ENCODE results near the gene ZNF691. TPM values are rescaled to one million over a fixed set of nuclear protein-coding genes. Genes with fewer than 3 reads are reported as not detected.
A peak's percentile ranks its signal among the peaks of the same experiment; 100 is the strongest.

The ZNF691 gene
- total RNA-seq, 2 donors from 2014 or later = 7.5 to 8.8 TPM

- no peak for ATAC-seq
- intact Hi-C loops (cut with DNase I) = no loop called here
- no peak for DNase-seq
Measured at GRCh38 chr1:42825036-42825851, 21.2 kb upstream of the ZNF691 start.

GRCh38 chr1:42830631-42831030 lies 15.8 kb upstream of the ZNF691 start:
- ATAC-seq = no peak
- DNase-seq = no peak
- intact Hi-C loops (cut with DNase I) = no loop called here

- no peak for ATAC-seq
- intact Hi-C loops (cut with DNase I) = no loop called here
Measured at GRCh38 chr1:42831273-42831672, 15.1 kb upstream of the ZNF691 start.

GRCh38 chr1:42832641-42833240 lies 13.7 kb upstream of the ZNF691 start:
- intact Hi-C loops (cut with DNase I) = no loop called here
- no peak for ATAC-seq
- DNase-seq = no peak

More at GRCh38 chr1:42831273-42831672, 15.1 kb upstream of the ZNF691 start:
- DNase-seq = no peak

DNA sequence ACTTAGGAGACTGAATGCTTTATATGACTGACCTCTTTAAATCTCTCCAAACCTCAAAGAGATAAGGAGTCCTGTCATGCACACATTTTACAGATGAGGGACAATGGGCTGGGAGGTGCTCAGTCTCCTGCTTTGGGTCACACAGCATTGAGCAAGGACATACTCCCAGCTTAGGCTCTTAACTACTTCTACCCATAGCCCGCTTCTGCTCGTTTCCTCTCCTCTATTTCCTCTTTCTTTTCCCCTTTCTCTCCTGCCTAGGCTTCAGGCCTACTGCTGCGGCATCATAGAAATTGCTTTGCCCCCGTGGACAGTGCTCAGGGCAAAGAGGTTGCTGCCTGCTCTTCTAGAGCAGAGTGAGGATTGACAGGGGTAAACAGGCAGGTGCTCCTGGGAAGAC lies 12.4 kb upstream of the ZNF691 start:
- no peak for ATAC-seq
- intact Hi-C loops (cut with DNase I) = no loop called here

GRCh38 chr1:42834803-42835202 lies 11.6 kb upstream of the ZNF691 start:
- ATAC-seq = no peak
- intact Hi-C loops (cut with DNase I) = no loop called here

More for the DNA sequence above, 12.4 kb upstream of the ZNF691 start:
- no peak for DNase-seq

GRCh38 chr1:42835422-42835821 lies 11.0 kb upstream of the ZNF691 start:
- intact Hi-C loops (cut with DNase I) = no loop called here
- no peak for DNase-seq

More at GRCh38 chr1:42834803-42835202, 11.6 kb upstream of the ZNF691 start:
- no peak for DNase-seq

GRCh38 chr1:42837709-42838108 lies 8.7 kb upstream of the ZNF691 start:
- DNase-seq (no peak), ATAC-seq (peak in 1 of 2 donors; percentile 45)
- intact Hi-C loops (cut with DNase I) = no loop called here

More at GRCh38 chr1:42835422-42835821, 11.0 kb upstream of the ZNF691 start:
- no peak for ATAC-seq

- DNase-seq (no peak), ATAC-seq (peak; percentile 30 to 46)
- intact Hi-C loops (cut with DNase I) = no loop called here
Measured at GRCh38 chr1:42838482-42839190, 7.8 kb upstream of the ZNF691 start.

- intact Hi-C loops (cut with DNase I) = no loop called here
- DNase-seq = no peak
- no peak for ATAC-seq
Measured at GRCh38 chr1:42841010-42841409, 5.4 kb upstream of the ZNF691 start.

DNA sequence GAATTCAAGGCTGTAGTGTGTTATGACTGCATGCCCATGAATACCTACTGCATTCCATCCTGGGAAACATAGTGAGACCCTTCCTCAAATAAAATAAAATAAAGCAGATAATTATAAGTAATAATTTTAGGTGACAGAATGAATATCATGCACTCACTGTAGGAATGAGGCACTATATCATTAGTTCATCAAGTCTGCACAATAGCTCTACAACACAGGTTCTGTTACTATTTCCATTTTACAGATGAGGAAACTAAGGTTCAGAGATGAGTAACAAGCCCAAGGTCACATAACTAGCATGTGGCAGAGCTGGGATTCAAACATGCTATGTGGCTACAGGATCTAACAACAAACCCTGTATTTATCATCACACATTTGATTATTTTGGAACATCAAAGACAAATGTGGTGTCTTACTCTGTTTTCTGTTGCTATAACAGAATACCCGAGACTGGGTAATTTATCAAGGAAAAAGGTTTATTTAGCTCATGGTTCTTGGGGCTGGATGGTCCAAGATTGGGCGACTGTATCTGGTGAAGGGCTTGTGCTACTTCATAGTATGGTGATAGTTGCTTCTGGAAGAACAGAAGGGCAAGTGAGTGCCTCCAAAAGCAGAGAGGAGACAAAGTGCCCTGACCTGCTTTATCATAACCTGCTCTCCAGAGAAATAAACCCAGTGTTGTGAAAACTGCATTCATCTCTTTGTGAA lies 4.8 kb upstream of the ZNF691 start:
- DNase-seq (no peak), ATAC-seq (no peak)
- intact Hi-C loops (cut with DNase I) = no loop called here

GRCh38 chr1:42844592-42845140 lies 1.7 kb upstream of the ZNF691 start:
- DNase-seq = no peak
- intact Hi-C loops (cut with DNase I) = no loop called here
- no peak for ATAC-seq

DNA sequence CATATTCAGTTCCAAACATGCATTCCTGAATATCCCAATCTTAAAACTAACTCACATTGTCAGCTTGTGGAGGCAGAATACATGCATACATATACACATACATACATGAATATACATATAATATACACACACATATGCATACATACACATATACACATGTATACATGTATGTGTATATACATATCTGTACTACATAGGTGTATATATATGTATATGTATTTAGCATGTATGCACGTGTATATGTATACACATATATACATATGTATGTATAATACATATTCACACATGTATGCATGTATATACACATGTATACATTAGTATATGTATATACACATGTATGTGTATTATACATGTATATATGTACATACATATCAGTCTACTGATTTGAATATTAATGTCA lies 1.2 kb upstream of the ZNF691 start:
- no peak for ATAC-seq
- intact Hi-C loops (cut with DNase I) = no loop called here

DNA sequence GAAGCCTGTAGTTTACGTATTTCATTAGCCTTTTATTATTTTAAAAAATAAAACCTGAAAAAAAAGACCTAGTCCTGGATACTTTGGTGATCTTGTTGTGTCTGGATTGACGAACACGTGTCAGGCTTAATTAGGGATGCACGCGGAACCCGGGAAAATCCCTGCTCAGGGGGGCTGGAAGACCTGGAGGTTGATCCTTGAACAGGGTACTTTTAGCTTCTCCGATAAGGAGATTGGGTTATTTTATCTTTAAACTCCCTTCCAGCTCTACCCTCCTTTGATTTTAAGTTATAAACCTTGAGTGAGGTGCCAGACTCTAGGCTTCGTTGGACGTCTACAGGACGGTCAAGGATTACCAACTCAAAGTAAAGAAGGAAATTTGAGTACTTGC lies 552 bp upstream of the ZNF691 start:
- DNase-seq (no peak), ATAC-seq (peak; percentile 3 to 4)
- intact Hi-C loops (cut with DNase I) = no loop called here

More for the DNA sequence above, 1.2 kb upstream of the ZNF691 start:
- DNase-seq = no peak

DNA sequence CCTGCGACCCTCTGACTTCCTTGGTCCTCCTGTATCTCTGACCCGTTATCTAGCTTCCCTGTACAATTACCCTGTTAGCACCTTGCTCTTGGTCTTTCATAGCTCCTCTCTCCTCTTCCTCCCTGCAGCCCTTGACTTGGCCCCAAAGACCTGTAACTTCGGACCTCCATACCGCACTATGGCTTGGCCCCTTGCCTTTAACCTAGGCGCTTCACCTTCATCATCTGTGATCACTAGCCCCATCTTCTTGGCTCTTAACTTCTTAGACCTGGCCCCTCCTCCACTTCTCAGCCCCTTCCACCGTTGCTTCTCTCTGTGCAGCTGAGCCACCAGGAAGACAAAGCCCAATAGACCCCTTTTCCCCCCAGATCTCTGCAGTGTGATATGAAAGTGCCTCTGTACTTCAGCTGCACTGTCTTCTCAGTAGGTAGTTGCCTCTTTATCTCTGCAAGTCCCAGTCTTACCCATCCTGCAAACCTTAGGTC lies 740 bp downstream of the ZNF691 start:
- ATAC-seq (no peak), DNase-seq (no peak)
- intact Hi-C loops (cut with DNase I) = no loop called here

DNA sequence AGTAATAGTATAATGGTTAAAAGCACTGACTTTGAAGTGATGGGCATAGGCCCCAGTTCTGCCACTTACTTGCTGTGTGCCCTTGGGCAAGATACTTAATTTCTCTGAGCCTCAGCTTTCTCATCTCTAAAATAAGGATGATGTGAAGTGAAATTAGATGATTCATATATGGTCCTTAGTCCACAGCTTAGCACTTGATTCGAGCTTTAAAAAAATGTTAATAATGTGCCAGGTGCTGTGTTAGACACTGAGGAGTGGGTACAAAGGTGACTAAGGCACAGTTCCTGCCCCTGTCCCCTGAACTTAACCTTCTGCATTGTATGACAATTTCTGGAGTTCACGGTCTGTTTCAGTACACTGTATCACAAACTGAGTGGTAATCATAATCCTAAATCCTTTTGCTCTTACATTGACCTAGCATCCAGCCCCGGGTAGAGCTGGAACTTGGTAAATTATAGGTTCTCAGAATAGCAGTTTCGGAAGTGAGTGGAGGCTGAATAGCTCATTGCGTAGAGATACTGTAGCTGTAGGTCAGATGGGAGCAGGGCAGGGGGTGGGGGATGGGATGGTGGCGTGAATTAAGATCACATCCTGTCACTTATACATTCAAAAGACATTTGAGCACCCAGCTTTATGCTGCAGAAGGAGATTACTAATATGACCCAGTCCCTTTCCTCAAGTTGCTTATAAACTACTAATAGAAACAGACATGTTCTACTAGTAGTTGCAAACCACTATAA lies 1.5 kb downstream of the ZNF691 start:
- intact Hi-C loops (cut with DNase I) = no loop called here
- ATAC-seq (no peak), DNase-seq (no peak)

GRCh38 chr1:42848823-42849537 lies 2.6 kb downstream of the ZNF691 start:
- DNase-seq (no peak), ATAC-seq (no peak)
- intact Hi-C loops (cut with DNase I) = no loop called here

- no peak for DNase-seq
- ATAC-seq = no peak
- intact Hi-C loops (cut with DNase I) = no loop called here
Measured at GRCh38 chr1:42849944-42850343, 3.5 kb downstream of the ZNF691 start.
